NCI-H460 (cell line): ENCODE measurements around the gene HPRT1. TPM values are rescaled to one million over a fixed set of nuclear protein-coding genes. Genes with fewer than 3 reads are reported as not detected.
"Not testable (repeated sequence)": the region's sequence is repeated elsewhere in the genome, so short reads cannot be mapped to it uniquely, and the experiment has no call there.

Source experiments
- DNase-seq: peaks from one replicate; pipeline ENCODE4 v3.0.0-alpha.2; 2016; ENCODE audit warnings: low read depth; ENCODE audit errors: extremely low read depth
- polyA plus RNA-seq: library from polyadenylated mRNA; depleted of rRNA; stranded (reverse); fragments of >200 nt; gene quantifications from 2 replicates; pipeline ENCODE4 v1.2.3, GENCODE V29; 2014; cell fraction: nucleus; rRNA removed
- total RNA-seq: library from RNA; depleted of rRNA; stranded (reverse); fragments of >200 nt; shearing (Covaris generic); gene quantifications from 2 replicates; pipeline ENCODE4 v1.2.3, GENCODE V29; 2014; rRNA removed

Gene HPRT1, protein sequence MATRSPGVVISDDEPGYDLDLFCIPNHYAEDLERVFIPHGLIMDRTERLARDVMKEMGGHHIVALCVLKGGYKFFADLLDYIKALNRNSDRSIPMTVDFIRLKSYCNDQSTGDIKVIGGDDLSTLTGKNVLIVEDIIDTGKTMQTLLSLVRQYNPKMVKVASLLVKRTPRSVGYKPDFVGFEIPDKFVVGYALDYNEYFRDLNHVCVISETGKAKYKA
- total RNA-seq, result 14.6 and 22.4 TPM in 2 replicates
- polyA plus RNA-seq, result 32.1 and 35.7 TPM in 2 replicates

GRCh38 chrX:134460005-134460861 lies at the start of gene HPRT1:
HPRT1 (plus strand) TSS chrX:134460165; CDS start chrX:134460312, 147 bp downstream.
- peak; percentile 75 for DNase-seq

DNA sequence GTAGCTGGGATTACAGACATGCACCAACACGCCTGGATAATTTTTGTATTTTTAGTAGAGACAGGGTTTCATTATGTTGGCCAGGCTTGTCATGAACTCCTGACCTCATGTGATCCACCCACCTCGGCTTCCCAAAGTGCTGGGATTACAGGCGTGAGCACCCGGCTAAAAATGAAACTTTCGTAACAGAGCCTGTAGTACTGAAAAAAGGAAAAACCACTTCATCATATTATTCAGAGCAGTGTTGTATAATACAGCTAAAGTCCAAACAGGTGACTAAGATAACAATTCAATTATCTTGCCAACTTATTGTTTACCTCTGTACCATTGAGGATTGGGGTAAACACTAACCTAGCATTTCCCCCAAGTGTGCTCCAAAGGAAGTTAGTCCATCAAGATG lies 43.9 kb upstream of the HPRT1 start:
- DNase-seq, result no peak

DNA sequence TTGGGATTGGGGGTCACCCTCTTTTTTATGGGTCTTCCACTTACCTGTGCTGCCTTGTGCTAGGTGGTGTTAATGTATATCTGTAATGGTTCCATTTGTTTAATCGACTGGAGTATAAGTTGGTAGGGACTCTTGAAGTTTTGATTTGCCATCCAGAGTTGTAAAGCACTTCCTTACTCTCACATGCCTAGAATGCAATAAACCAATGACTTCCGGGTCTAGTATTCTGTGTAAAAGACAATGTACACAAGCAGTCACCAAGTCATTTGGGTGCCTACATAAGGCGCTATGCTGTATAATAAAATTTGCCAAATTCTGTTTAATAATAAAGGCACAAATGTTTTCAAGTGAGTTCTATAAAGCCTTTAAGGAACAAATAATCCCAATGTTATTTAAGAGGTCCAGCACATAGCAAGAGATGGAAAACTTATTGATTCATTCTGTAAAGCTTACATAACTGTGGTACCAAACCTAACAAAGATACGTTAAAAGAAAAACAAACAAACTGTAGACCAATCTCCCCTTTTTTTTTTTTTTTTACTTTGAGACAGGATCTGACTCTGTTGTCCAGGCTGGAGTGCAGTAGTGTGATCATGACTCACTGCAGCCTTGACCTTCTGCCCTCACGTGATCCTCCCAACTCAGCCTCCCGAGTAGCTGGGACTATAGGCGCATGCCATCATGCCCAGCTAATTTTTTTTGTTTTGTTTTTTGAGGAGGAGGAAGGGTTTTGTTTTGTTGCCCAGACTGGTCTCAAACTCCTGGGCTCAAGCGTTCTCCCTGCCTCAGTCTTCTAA lies 41.5 kb upstream of the HPRT1 start:
- DNase-seq, result no peak

DNA sequence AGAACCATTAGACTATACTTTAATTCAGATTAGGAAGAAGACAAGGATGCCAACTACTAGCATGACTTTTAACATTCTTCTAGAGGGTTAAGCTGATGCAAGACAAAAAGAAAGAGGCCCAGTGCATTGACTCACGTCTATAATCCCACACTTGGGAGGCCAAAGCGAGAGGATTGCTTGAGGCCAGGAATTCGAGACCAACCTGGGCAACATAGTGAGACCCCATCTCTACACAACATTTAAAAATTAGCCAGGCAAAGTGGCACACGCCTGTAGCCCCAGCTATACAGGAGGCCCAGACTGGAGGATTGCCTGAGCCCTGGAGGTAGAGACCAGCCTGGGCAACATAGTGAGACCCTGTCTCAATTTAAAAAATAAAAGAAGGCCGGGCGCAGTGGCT lies 40.2 kb upstream of the HPRT1 start:
- DNase-seq, result no peak

GRCh38 chrX:134423606-134424005 lies 36.4 kb upstream of the HPRT1 start:
- DNase-seq, result peak; percentile 13

GRCh38 chrX:134426281-134426680 lies 33.7 kb upstream of the HPRT1 start:
- DNase-seq, result no peak

DNA sequence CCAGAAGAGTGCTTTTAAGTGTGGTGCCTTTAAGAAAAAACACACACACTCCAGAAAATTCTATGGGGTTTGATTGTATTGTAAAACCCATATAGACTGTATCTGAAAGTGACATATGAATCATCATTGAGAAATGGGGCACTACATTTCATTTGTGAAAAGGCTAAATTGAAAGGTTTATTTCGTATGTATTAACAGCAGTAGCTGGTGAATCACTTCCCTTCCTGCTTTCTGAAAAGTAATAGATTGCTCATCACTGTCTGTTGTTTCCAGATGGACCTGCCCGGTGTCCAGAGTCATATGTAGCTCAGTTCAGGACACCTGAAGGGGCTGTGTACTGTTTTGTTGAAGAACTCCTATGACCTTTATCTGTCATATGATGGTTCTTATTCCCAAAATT lies 28.1 kb upstream of the HPRT1 start:
- DNase-seq, result no peak

DNA sequence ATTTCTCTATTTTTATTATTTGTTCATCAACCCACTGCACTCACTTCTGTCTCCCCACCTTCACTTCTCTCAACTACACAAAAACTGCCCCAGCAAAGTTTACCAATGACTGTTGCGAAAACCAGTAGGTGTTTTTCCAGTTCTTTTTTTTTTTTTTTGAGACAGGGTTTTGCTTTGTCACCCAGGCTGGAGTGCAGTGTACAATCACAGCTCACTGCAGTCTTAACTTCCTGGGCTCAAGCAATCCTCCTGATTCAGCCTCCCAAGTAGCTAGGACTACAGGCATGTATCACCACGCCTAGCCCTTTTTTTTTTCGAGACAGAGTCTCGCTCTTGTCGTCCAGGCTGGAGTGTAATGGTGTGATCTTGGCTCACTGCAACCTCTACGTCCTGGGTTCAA lies 24.1 kb upstream of the HPRT1 start:
- DNase-seq, result no peak

DNA sequence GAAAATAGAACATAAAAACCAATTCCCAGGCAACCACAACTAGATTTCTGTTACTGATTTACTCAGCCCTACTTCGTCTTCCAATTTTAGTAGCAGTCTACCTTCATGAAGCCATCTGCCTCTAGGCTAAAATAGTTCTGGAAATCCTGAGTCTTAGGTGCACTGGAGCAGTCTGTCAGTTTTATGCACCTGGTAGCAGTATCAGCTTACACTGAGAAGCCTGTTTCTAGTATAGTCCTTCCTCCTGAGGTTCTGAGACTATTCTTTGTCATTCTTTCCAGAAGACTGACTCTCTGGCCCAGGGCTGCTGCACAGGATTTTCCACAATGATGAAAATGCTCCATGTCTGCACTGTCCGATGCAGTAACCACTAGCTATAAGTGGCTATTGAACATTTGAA lies 16.9 kb upstream of the HPRT1 start:
- DNase-seq, result no peak

DNA sequence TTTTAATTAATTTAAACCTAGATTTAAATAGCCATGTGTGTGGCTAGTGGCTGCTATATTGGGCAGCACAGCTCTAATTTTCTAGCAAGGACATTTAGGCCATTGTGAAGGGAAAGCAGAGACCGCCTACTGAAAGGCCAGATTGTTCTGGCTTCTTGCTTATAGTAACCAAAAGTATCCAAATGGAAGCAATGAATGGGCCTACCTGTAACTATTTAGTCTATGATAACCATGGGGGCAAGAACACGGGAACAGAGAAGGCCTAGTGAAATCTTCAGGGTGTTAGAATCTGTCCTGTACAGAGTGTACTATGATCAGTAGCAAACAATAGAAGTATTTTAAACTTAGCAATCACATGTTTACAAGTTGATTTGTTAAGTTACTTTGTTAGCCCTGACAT lies 16.5 kb upstream of the HPRT1 start:
- DNase-seq, result no peak

- DNase-seq, result no peak
These were observed 15.3 kb upstream of the HPRT1 start for GRCh38 chrX:134444681-134445080.

DNA sequence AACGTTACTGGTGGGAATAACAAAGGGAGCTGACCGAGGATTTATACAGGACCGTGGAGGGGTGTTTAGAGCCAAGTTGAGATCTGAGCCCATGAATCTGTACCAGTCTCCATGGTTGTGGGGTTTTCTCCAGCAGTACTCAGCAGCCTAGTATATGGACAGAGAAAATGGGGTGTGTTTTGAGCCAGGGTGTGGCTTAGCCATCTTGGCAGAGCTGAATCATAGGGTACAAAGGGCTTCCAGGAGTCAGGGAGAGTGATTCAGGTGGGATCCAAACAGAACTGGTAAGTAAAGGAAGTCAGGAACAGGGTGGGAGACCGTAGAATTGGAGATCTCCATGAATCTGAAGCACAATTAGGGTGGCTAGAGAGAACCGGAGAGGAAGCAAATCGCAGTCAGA lies 7.4 kb upstream of the HPRT1 start:
- no peak for DNase-seq

DNA sequence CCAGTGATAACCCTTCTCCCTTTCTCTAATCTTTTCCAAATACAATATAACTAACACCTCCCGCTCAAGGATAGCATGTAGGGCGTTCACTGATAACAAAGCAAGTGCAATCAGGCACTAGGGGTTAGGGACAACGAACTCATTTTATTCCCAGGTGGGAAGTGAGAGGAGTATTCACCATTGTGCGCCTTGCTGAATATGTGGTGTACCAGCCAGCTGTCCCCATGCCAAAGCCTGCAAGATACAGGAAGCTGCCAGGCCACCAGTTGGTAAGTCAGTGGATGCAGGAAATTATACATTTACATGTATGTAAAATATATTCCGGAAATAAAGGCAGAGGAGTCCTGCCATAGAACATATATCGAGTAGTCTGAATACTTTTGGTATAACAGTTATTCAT lies 6.3 kb upstream of the HPRT1 start:
- DNase-seq, result no peak

GRCh38 chrX:134454506-134454905 lies 5.5 kb upstream of the HPRT1 start:
- DNase-seq, result no peak

- DNase-seq, result no peak
These were observed 2.3 kb upstream of the HPRT1 start for GRCh38 chrX:134457708-134458107.

DNA sequence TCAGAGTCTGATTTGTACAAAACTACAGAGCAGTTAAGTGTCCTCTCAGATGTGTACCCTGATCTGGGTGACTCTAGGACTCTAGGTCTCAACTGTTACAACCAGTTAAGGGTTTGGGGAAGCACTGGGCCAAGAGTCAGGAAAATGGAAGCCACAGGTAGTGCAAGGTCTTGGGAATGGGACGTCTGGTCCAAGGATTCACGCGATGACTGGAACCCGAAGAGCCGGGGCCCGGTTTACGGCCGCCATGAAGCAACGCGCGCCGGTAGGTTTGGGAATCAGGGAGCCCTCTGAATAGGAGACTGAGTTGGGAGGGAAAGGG lies 321 bp upstream of the HPRT1 start:
- peak; percentile 5 for DNase-seq

- peak; percentile 3 for DNase-seq
These were observed 876 bp downstream of the HPRT1 start for GRCh38 chrX:134460862-134461220.

- no peak for DNase-seq
These were observed 1.5 kb downstream of the HPRT1 start for GRCh38 chrX:134461437-134461836.

DNA sequence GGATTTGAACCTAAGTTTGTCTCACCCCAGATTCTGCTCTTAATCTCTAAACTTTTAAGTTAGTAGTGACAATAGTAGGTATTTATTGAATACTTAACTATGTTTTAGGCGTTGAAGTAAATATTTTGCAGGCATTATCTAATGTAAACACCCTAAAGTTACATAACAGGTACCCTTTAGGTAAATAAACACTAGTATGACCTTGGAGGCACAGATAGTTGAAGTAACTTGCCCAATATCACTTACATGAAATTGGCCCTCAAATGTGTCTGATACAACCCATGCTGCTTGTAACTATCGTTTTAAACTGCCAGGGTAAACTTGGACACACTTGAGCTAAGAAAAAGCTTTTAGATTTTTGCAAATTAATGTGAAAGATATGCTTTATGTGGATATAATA lies 3.0 kb downstream of the HPRT1 start:
- no peak for DNase-seq

DNA sequence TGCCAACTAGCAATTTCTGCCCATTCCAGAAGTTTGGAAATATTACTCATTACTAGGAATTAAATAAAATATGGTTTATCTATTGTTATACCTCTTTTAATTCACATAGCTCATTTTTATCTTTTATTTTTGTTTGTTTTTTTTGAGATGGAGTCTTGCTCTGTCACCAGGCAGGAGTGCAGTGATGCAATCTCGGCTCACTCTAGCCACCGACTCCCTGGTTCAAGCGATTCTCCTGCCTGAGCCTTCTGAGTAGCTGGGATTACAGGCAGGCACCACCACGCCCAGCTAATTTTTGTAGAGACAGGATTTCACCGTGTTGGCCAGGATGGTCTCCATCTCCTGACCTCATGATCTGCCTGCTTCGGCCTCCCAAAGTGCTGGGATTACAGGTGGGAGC lies 4.5 kb downstream of the HPRT1 start:
- DNase-seq, result not testable (repeated sequence)

DNA sequence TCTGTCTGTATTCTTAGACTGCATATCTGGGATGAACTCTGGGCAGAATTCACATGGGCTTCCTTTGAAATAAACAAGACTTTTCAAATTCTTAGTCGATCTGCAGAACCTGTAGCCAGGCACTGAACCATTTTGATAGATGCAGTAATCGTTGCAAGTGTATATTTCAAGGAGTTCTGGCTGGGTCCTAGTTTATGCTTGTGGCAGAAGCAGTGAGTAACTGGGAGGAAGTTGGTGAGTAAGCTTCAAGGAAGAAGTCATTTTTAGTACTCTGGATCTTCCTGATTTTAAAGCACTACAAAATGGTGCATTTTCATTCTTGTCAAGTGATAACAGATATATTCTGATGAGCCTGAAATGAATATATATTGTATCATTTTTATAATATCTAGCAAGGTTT lies 9.5 kb downstream of the HPRT1 start:
- DNase-seq, result no peak

DNA sequence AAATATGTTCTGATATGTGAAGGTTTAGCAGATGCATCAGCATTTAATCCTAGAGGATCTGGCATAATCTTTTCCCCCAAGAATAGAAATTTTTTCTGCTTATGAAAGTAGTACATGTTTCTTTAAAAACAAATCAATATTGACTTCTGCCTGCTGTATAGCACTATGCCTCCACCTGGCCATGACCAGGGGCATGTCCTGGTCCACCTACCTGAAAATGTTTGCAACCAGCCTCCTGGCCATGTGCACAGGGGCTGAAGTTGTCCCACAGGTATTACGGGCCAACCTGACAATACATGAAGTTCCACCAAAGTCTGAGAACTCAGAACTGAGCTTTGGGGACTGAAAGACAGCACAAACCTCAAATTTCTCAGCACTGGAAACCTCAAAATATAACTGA lies 10.0 kb downstream of the HPRT1 start:
- DNase-seq, result no peak
